H9 (cell line): ENCODE measurements around the gene GCNA. TPM values are rescaled to one million over a fixed set of nuclear protein-coding genes. Genes with fewer than 3 reads are reported as not detected.

Experiments used
- DNase-seq: peaks from one replicate; pipeline ENCODE4 v3.0.0-alpha.2; 2017
- H2AFZ ChIP-seq: one replicate; pipeline ENCODE4 v1.6.1; 2013; ENCODE audit warnings: mild to moderate bottlenecking, low read length, control low read depth, moderate library complexity
- H2AK5ac ChIP-seq: 2 replicates; pipeline ENCODE4 v1.6.1; 2013; ENCODE audit warnings: low read length, control low read depth, mixed read lengths; ENCODE audit not compliant: insufficient read length
- H2BK120ac ChIP-seq: one replicate; pipeline ENCODE4 v1.6.1; 2013; ENCODE audit warnings: low read depth, mild to moderate bottlenecking, low read length, control low read depth, inconsistent platforms; ENCODE audit not compliant: poor library complexity, severe bottlenecking
- H2BK12ac ChIP-seq: 2 replicates; pipeline ENCODE4 v1.6.1; 2013; ENCODE audit warnings: low read length, control low read depth, mixed read lengths, low read depth; ENCODE audit not compliant: insufficient read length
- H2BK15ac ChIP-seq: 2 replicates; pipeline ENCODE4 v1.6.1; 2013; ENCODE audit warnings: low read depth, low read length, control low read depth
- H2BK20ac ChIP-seq: one replicate; pipeline ENCODE4 v1.6.1; 2013; ENCODE audit warnings: low read depth, mild to moderate bottlenecking, low read length, control low read depth, inconsistent platforms; ENCODE audit not compliant: poor library complexity, severe bottlenecking
- H2BK5ac ChIP-seq: 2 replicates; pipeline ENCODE4 v1.6.1; 2013; ENCODE audit warnings: low read length, control low read depth, mixed read lengths; ENCODE audit not compliant: insufficient read length
- H3K14ac ChIP-seq: 2 replicates; pipeline ENCODE4 v1.6.1; 2013; ENCODE audit warnings: low read length, control low read depth; ENCODE audit not compliant: insufficient read depth
- H3K18ac ChIP-seq: 2 replicates; pipeline ENCODE4 v1.6.1; 2013; ENCODE audit warnings: low read depth, mild to moderate bottlenecking, mixed read lengths, low read length, control low read depth; ENCODE audit not compliant: insufficient read length
- H3K23ac ChIP-seq: 2 replicates; pipeline ENCODE4 v1.6.1; 2013; ENCODE audit warnings: low read length, control low read depth, mixed read lengths, low read depth; ENCODE audit not compliant: insufficient read length
- H3K23me2 ChIP-seq: 2 replicates; pipeline ENCODE4 v1.6.1; 2013; ENCODE audit warnings: low read depth, mild to moderate bottlenecking, mixed read lengths, low read length, control low read depth; ENCODE audit not compliant: insufficient read length, poor library complexity, severe bottlenecking
- H3K27ac ChIP-seq: 2 replicates; pipeline ENCODE4 v1.5.1; 2013; ENCODE audit warnings: low read length, control low read depth, mixed read lengths, low read depth; ENCODE audit not compliant: insufficient read length
- H3K27me3 ChIP-seq: 2 replicates; pipeline ENCODE4 v1.6.1; 2013; ENCODE audit warnings: low read length, control low read depth, inconsistent platforms; ENCODE audit not compliant: insufficient read depth
- H3K4ac ChIP-seq: 2 replicates; pipeline ENCODE4 v1.6.1; 2013; ENCODE audit warnings: low read depth, mild to moderate bottlenecking, control low read depth, inconsistent platforms, low read length, moderate library complexity
- H3K4me1 ChIP-seq: 2 replicates; pipeline ENCODE4 v1.6.1; 2013; ENCODE audit warnings: low read length, control low read depth, inconsistent platforms; ENCODE audit not compliant: insufficient read depth
- H3K4me2 ChIP-seq: 2 replicates; pipeline ENCODE4 v1.6.1; 2013; ENCODE audit warnings: low read length, control low read depth, mixed read lengths; ENCODE audit not compliant: insufficient read length, insufficient read depth
- H3K56ac ChIP-seq: 2 replicates; pipeline ENCODE4 v1.6.1; 2013; ENCODE audit warnings: low read depth, mild to moderate bottlenecking, mixed read lengths, low read length, control low read depth; ENCODE audit not compliant: insufficient read length
- H3K79me1 ChIP-seq: 2 replicates; pipeline ENCODE4 v1.6.1; 2013; ENCODE audit warnings: low read depth, mild to moderate bottlenecking, moderate library complexity, low read length, control low read depth, inconsistent platforms; ENCODE audit not compliant: insufficient read depth, poor library complexity, severe bottlenecking
- H3K79me2 ChIP-seq: 2 replicates; pipeline ENCODE4 v1.6.1; 2013; ENCODE audit warnings: low read length, control low read depth, inconsistent platforms; ENCODE audit not compliant: insufficient read depth
- H3K9ac ChIP-seq: 2 replicates; pipeline ENCODE4 v1.6.1; 2013; ENCODE audit warnings: low read length, control low read depth, mixed read lengths; ENCODE audit not compliant: insufficient read length; ENCODE audit errors: extremely low read depth
- H3K9me3 ChIP-seq: one replicate; pipeline ENCODE4 v1.6.1; 2013; ENCODE audit warnings: low read depth, low read length, inconsistent platforms; ENCODE audit not compliant: control insufficient read depth
- H3T11ph ChIP-seq: one replicate; pipeline ENCODE4 v1.6.1; 2013; ENCODE audit warnings: mild to moderate bottlenecking, low read length, control low read depth, inconsistent platforms
- H4K20me1 ChIP-seq: one replicate; pipeline ENCODE4 v1.6.1; 2013; ENCODE audit not compliant: control insufficient read depth, insufficient read length, insufficient read depth
- H4K5ac ChIP-seq: 2 replicates; pipeline ENCODE4 v1.6.1; 2013; ENCODE audit warnings: low read depth, mild to moderate bottlenecking, mixed read lengths, low read length, control low read depth; ENCODE audit not compliant: insufficient read length
- H4K8ac ChIP-seq: replicated peaks from 2 replicates; pipeline ENCODE4 v1.6.1; 2013; ENCODE audit warnings: low read length, control low read depth, mixed read lengths, low read depth; ENCODE audit not compliant: insufficient read length
- H4K91ac ChIP-seq: 2 replicates; pipeline ENCODE4 v1.6.1; 2013; ENCODE audit warnings: low read depth, mild to moderate bottlenecking, moderate library complexity, mixed read lengths, low read length, control low read depth; ENCODE audit not compliant: insufficient read length
- H3K27ac Mint-ChIP-seq, 3 experiments: 2 replicates in 2 of 3; 3 replicates in 1 of 3; pipeline ENCODE4 v1.8.0; 2020 to 2021; ENCODE audit warnings: mixed read lengths in 3 of 3, mild to moderate bottlenecking in 1 of 3, moderate library complexity in 1 of 3
- H3K27me3 Mint-ChIP-seq: 2 replicates; pipeline ENCODE4 v1.8.0; 2021; ENCODE audit warnings: low read depth, mild to moderate bottlenecking, moderate library complexity, mixed read lengths
- H3K36me3 Mint-ChIP-seq, 3 experiments: 2 replicates in 2 of 3; 3 replicates in 1 of 3; pipeline ENCODE4 v1.8.0; 2020 to 2021; ENCODE audit warnings: low read depth in 3 of 3, mixed read lengths in 3 of 3; ENCODE audit not compliant: insufficient read depth in 1 of 3
- H3K4me1 Mint-ChIP-seq, 2 experiments: 2 replicates each; pipeline ENCODE4 v1.8.0; 2020; ENCODE audit warnings: mixed read lengths in 2 of 2
- H3K4me3 Mint-ChIP-seq, 2 experiments: 2 replicates in 1 of 2; 3 replicates in 1 of 2; pipeline ENCODE4 v1.8.0; 2020 to 2021; ENCODE audit warnings: mild to moderate bottlenecking in 2 of 2, mixed read lengths in 2 of 2, moderate library complexity in 1 of 2
- H3K9me3 Mint-ChIP-seq, 2 experiments: 2 replicates in 1 of 2; 3 replicates in 1 of 2; pipeline ENCODE4 v1.8.0; 2020; ENCODE audit warnings: mild to moderate bottlenecking in 2 of 2, mixed read lengths in 2 of 2, moderate library complexity in 1 of 2
- CTCF ChIP-seq: fragments of 200-600 bp; sonication (generic); conservative IDR thresholded peaks from 3 replicates; pipeline ENCODE4 v1.8.0; 2021; ENCODE audit warnings: antibody characterized with exemption, mild to moderate bottlenecking
- WGBS: extraction: QIAGEN DNeasy Blood & Tissue Kit; methylation state at CpG from one replicate; pipeline ENCODE4 v1.1.7; 2013; ENCODE audit warnings: missing lambda C conversion rate, low lambda C conversion rate, mixed read lengths; ENCODE audit not compliant: insufficient read length; ENCODE audit errors: extremely low coverage; 5-methylcytosine and 5-hydroxymethylcytosine counted together
- total RNA-seq: library from RNA; stranded (reverse); gene quantifications from 2 replicates; pipeline ENCODE4 v1.2.1, GENCODE V29; 2021

GCNA gene
- total RNA-seq, 1 experiment from 2014 or later = 0.96 TPM

- peaks cover 60 to 61% of the 10 kb centered on the region in 2 experiments for H3K9me3 Mint-ChIP-seq
- H4K8ac ChIP-seq = no peak overlapping the region
- no peak overlapping the region for H3K27ac ChIP-seq
- no peak overlapping the region for H3K14ac ChIP-seq
- DNase-seq = no peak
- no peak overlapping the region for H2AK5ac ChIP-seq
- WGBS = 100% methylated on average over 1 of the region's 8 CpGs
- H3T11ph ChIP-seq = no peak overlapping the region
- no peak overlapping the region for H3K9ac ChIP-seq
- H2BK120ac ChIP-seq = no peak overlapping the region
- H3K36me3 Mint-ChIP-seq = peaks cover 24 to 62% (median 58%) of the 10 kb centered on the region in 3 experiments
- no peaks in the 10 kb centered on the region for H3K79me1 ChIP-seq
- no peak overlapping the region for H3K56ac ChIP-seq
- H3K23ac ChIP-seq = no peak overlapping the region
- no peaks in the 10 kb centered on the region for H4K20me1 ChIP-seq
- H3K4me1 Mint-ChIP-seq = peaks cover 16 to 23% of the 10 kb centered on the region in 2 experiments
- no peak overlapping the region for H4K91ac ChIP-seq
- H3K18ac ChIP-seq = no peak overlapping the region
- H3K79me2 ChIP-seq = peaks cover 32% of the 10 kb centered on the region; the same call in 1 of the 2 replicates
- no peaks in the 10 kb centered on the region for H3K23me2 ChIP-seq
- peak overlapping the region in 1 of 3 experiments; percentile 61; a peak in 2 of 7 replicates for H3K27ac Mint-ChIP-seq
- TF ChIP-seq CTCF = no peak
- no peak overlapping the region for H2BK12ac ChIP-seq
- H3K4me1 ChIP-seq = no peaks in the 10 kb centered on the region; the same call in 1 of the 2 replicates
- no peak overlapping the region for H2AFZ ChIP-seq
- H3K4me3 Mint-ChIP-seq = 0 out of 5 replicates have a peak overlapping the region, but pooled peaks of 1 of the 2 experiments have one; percentile 8
- H3K27me3 ChIP-seq = no peaks in the 10 kb centered on the region
- H2BK15ac ChIP-seq = no peak overlapping the region
- peaks cover 37% of the 10 kb centered on the region for H3K9me3 ChIP-seq
- no peak overlapping the region for H2BK5ac ChIP-seq
- no peak overlapping the region for H2BK20ac ChIP-seq
- H3K4ac ChIP-seq = no peak overlapping the region
- no peaks in the 10 kb centered on the region for H3K27me3 Mint-ChIP-seq
- no peak overlapping the region for H3K4me2 ChIP-seq
- no peak overlapping the region for H4K5ac ChIP-seq
Measured at GRCh38 chrX:71541210-71542022, 36.8 kb upstream of the GCNA start.
